ENCODE data around the gene COPS7A.
"Not testable (repeated sequence)": the region's sequence is repeated elsewhere in the genome, so short reads cannot be mapped to it uniquely, and the experiment has no call there.

Gene COPS7A

GRCh38 chr12:6725350-6725749 lies 1.5 kb downstream of the COPS7A start:
- no peaks in the 10 kb centered on the region for H3K27me3 Mint-ChIP-seq
- H3K4me3 Mint-ChIP-seq, result peak overlapping the region; percentile 86
- H3K27ac Mint-ChIP-seq, result peak overlapping the region; percentile 93

GRCh38 chr12:6729186-6729585 lies 5.3 kb downstream of the COPS7A start:
- peaks cover 17% of the 10 kb centered on the region for H3K4me1 Mint-ChIP-seq (ENCODE audit: low read depth)
- no peak overlapping the region for H3K4me3 Mint-ChIP-seq
- H3K27me3 Mint-ChIP-seq, result no peaks in the 10 kb centered on the region
- no peak overlapping the region for H3K27ac Mint-ChIP-seq
- peaks cover 70% of the 10 kb centered on the region for H3K36me3 Mint-ChIP-seq (ENCODE audit: low read depth)
- H3K9me3 Mint-ChIP-seq, result no peaks in the 10 kb centered on the region
- no peak for DNase-seq

More at GRCh38 chr12:6725350-6725749, 1.5 kb downstream of the COPS7A start:
- Mint-ChIP-seq H3K9me3 (no peaks in the 10 kb centered on the region), H3K36me3 (ENCODE audit: low read depth) (peaks cover 49% of the 10 kb centered on the region), H3K4me1 (ENCODE audit: low read depth) (peaks cover 29% of the 10 kb centered on the region)
- DNase-seq, result no peak

GRCh38 chr12:6730169-6730568 lies 6.3 kb downstream of the COPS7A start:
- H3K4me3 Mint-ChIP-seq, result no peak overlapping the region
- H3K9me3 Mint-ChIP-seq, result no peaks in the 10 kb centered on the region
- peak overlapping the region; percentile 9 for H3K27ac Mint-ChIP-seq
- peaks cover 71% of the 10 kb centered on the region for H3K36me3 Mint-ChIP-seq (ENCODE audit: low read depth)
- H3K27me3 Mint-ChIP-seq, result no peaks in the 10 kb centered on the region
- no peak for DNase-seq
- H3K4me1 Mint-ChIP-seq (ENCODE audit: low read depth), result peaks cover 10% of the 10 kb centered on the region

- no peaks in the 10 kb centered on the region for H3K27me3 Mint-ChIP-seq
- DNase-seq, result no peak
- H3K4me1 Mint-ChIP-seq (ENCODE audit: low read depth), result peaks cover 4% of the 10 kb centered on the region
- peaks cover 38% of the 10 kb centered on the region for H3K36me3 Mint-ChIP-seq (ENCODE audit: low read depth)
- H3K4me3 Mint-ChIP-seq, result no peak overlapping the region
- H3K27ac Mint-ChIP-seq, result peak overlapping the region; percentile 12
- no peaks in the 10 kb centered on the region for H3K9me3 Mint-ChIP-seq
Measured at GRCh38 chr12:6734506-6735387, 10.9 kb downstream of the COPS7A start.

GRCh38 chr12:6735448-6736191 lies 11.8 kb downstream of the COPS7A start:
- Mint-ChIP-seq H3K27ac (no peak overlapping the region), H3K9me3 (no peaks in the 10 kb centered on the region), H3K27me3 (no peaks in the 10 kb centered on the region), H3K4me1 (ENCODE audit: low read depth) (peaks cover 4% of the 10 kb centered on the region), H3K36me3 (ENCODE audit: low read depth) (peaks cover 30% of the 10 kb centered on the region), H3K4me3 (no peak overlapping the region)
- DNase-seq, result peak; percentile 49

- Mint-ChIP-seq H3K4me1 (ENCODE audit: low read depth) (peaks cover 4% of the 10 kb centered on the region), H3K36me3 (ENCODE audit: low read depth) (peaks cover 20% of the 10 kb centered on the region), H3K4me3 (no peak overlapping the region), H3K27ac (no peak overlapping the region), H3K27me3 (no peaks in the 10 kb centered on the region), H3K9me3 (no peaks in the 10 kb centered on the region)
- no peak for DNase-seq
Measured at GRCh38 chr12:6736754-6737153, 12.9 kb downstream of the COPS7A start.

- peaks cover 33% of the 10 kb centered on the region for H3K36me3 Mint-ChIP-seq (ENCODE audit: low read depth)
- H3K4me3 Mint-ChIP-seq, result not testable (repeated sequence)
Measured at GRCh38 chr12:6742080-6742479, 18.2 kb downstream of the COPS7A start.

GRCh38 chr12:6742834-6743233 lies 19.0 kb downstream of the COPS7A start:
- peak overlapping the region; percentile 92 for H3K27ac Mint-ChIP-seq

More at GRCh38 chr12:6742080-6742479, 18.2 kb downstream of the COPS7A start:
- not testable (repeated sequence) for DNase-seq, H3K9me3 Mint-ChIP-seq, H3K27me3 Mint-ChIP-seq
- H3K4me1 Mint-ChIP-seq (ENCODE audit: low read depth), result peaks cover 45% of the 10 kb centered on the region
- H3K27ac Mint-ChIP-seq, result peak overlapping the region; percentile 92

GRCh38 chr12:6743300-6743699 lies 19.5 kb downstream of the COPS7A start:
- peaks cover 45% of the 10 kb centered on the region for H3K4me1 Mint-ChIP-seq (ENCODE audit: low read depth)
- not testable (repeated sequence) for H3K27me3 Mint-ChIP-seq, H3K9me3 Mint-ChIP-seq, DNase-seq
- H3K4me3 Mint-ChIP-seq, result peak overlapping the region; percentile 24
- peak overlapping the region; percentile 92 for H3K27ac Mint-ChIP-seq
- H3K36me3 Mint-ChIP-seq (ENCODE audit: low read depth), result peaks cover 45% of the 10 kb centered on the region

More at GRCh38 chr12:6742834-6743233, 19.0 kb downstream of the COPS7A start:
- peaks cover 41% of the 10 kb centered on the region for H3K36me3 Mint-ChIP-seq (ENCODE audit: low read depth)
- peaks cover 45% of the 10 kb centered on the region for H3K4me1 Mint-ChIP-seq (ENCODE audit: low read depth)
- H3K4me3 Mint-ChIP-seq, result peak overlapping the region; percentile 24
- DNase-seq, result no peak
- H3K27me3 Mint-ChIP-seq, result no peaks in the 10 kb centered on the region
- peaks cover 9% of the 10 kb centered on the region for H3K9me3 Mint-ChIP-seq

- Mint-ChIP-seq H3K27me3 (no peaks in the 10 kb centered on the region), H3K27ac (peak overlapping the region; percentile 90), H3K4me1 (ENCODE audit: low read depth) (peaks cover 49% of the 10 kb centered on the region), H3K4me3 (no peak overlapping the region), H3K9me3 (peaks cover 9% of the 10 kb centered on the region), H3K36me3 (ENCODE audit: low read depth) (peaks cover 71% of the 10 kb centered on the region)
- DNase-seq, result no peak
Measured at GRCh38 chr12:6745741-6746525, 22.1 kb downstream of the COPS7A start.

GRCh38 chr12:6747216-6747615 lies 23.4 kb downstream of the COPS7A start:
- Mint-ChIP-seq H3K4me1 (ENCODE audit: low read depth) (peaks cover 57% of the 10 kb centered on the region), H3K27me3 (no peaks in the 10 kb centered on the region), H3K4me3 (no peak overlapping the region), H3K27ac (peak overlapping the region; percentile 90), H3K36me3 (ENCODE audit: low read depth) (peaks cover 84% of the 10 kb centered on the region), H3K9me3 (peaks cover 9% of the 10 kb centered on the region)
- DNase-seq, result no peak

GRCh38 chr12:6748761-6749160 lies 24.9 kb downstream of the COPS7A start:
- Mint-ChIP-seq H3K27me3 (no peaks in the 10 kb centered on the region), H3K27ac (no peak overlapping the region), H3K36me3 (ENCODE audit: low read depth) (peaks cover 88% of the 10 kb centered on the region), H3K9me3 (peaks cover 2% of the 10 kb centered on the region), H3K4me1 (ENCODE audit: low read depth) (peaks cover 46% of the 10 kb centered on the region), H3K4me3 (no peak overlapping the region)
- no peak for DNase-seq

GRCh38 chr12:6750506-6750905 lies 26.7 kb downstream of the COPS7A start:
- H3K36me3 Mint-ChIP-seq (ENCODE audit: low read depth), result peaks cover 76% of the 10 kb centered on the region
- no peak overlapping the region for H3K4me3 Mint-ChIP-seq
- DNase-seq, result no peak
- no peaks in the 10 kb centered on the region for H3K9me3 Mint-ChIP-seq
- no peaks in the 10 kb centered on the region for H3K27me3 Mint-ChIP-seq
- peaks cover 37% of the 10 kb centered on the region for H3K4me1 Mint-ChIP-seq (ENCODE audit: low read depth)
- peak overlapping the region; percentile 99 for H3K27ac Mint-ChIP-seq

GRCh38 chr12:6751767-6752166 lies 27.9 kb downstream of the COPS7A start:
- Mint-ChIP-seq H3K9me3 (no peaks in the 10 kb centered on the region), H3K27me3 (no peaks in the 10 kb centered on the region), H3K36me3 (ENCODE audit: low read depth) (peaks cover 63% of the 10 kb centered on the region), H3K4me3 (peak overlapping the region; percentile 92), H3K27ac (peak overlapping the region; percentile 99), H3K4me1 (ENCODE audit: low read depth) (peaks cover 27% of the 10 kb centered on the region)
- DNase-seq, result no peak

All from activated T-cell treated with anti-CD3 and anti-CD28 coated beads, Interleukin-2, amount 50 U/mL, for 24 hours (primary cell).